ENCODE results near the gene GET3. TPM values are rescaled to one million over a fixed set of nuclear protein-coding genes. Genes with fewer than 3 reads are reported as not detected.

GET3 gene
- total and polyA plus RNA-seq, 2 of the 13 experiments (the other 11 are each of a cell fraction or from before 2014, with no cell fraction given) = 57.7 to 59.4 TPM

- TF ChIP-seq ZBTB40 (IDR thresholded peaks at IDR 0.05) (no peak), ZBTB40 (CRISPR knock-in tag; IDR thresholded peaks at IDR 0.05) (0 out of 2 replicates have a peak, but pooled peaks have one; percentile 34), ARNT2 (CRISPR knock-in tag; IDR thresholded peaks at IDR 0.05; ENCODE audit: low read depth) (no peak), POLR2A (IDR thresholded peaks at IDR 0.05; ENCODE audit: insufficient read depth in 1 of 2, low read depth in 2 of 2, low read length in 2 of 2) (peak; percentile 72 to 75), GATAD1 (CRISPR knock-in tag; IDR thresholded peaks at IDR 0.05) (peak; percentile 85), ZNF781 (CRISPR knock-in tag; IDR thresholded peaks at IDR 0.05; ENCODE audit: borderline replicate concordance, not compliant biosample characterization) (peak; percentile 15), CREB1 (IDR thresholded peaks at IDR 0.05) (no peak), CREB1 (CRISPR knock-in tag; IDR thresholded peaks at IDR 0.05) (peak; percentile 47), NAIF1 (CRISPR knock-in tag; IDR thresholded peaks at IDR 0.05; ENCODE audit: borderline replicate concordance) (0 out of 2 replicates have a peak, but pooled peaks have one; percentile 25), KMT2A (CRISPR knock-in tag; IDR thresholded peaks at IDR 0.05) (peak; percentile 64; the same call in 1 of the 2 replicates), ZNF552 (CRISPR knock-in tag; IDR thresholded peaks at IDR 0.05; ENCODE audit: borderline replicate concordance) (no peak), MYPOP (CRISPR knock-in tag; IDR thresholded peaks at IDR 0.05) (no peak; the same call in 1 of the 2 replicates), ZNF430 (CRISPR knock-in tag; IDR thresholded peaks at IDR 0.05) (peak; percentile 62; the same call in 1 of the 2 replicates), ZNF362 (CRISPR knock-in tag; IDR thresholded peaks at IDR 0.05; ENCODE audit: borderline replicate concordance) (peak; percentile 8; the same call in 1 of the 2 replicates), PAF1 (CRISPR knock-in tag; IDR thresholded peaks at IDR 0.05) (no peak), ZBTB7A (CRISPR knock-in tag; IDR thresholded peaks at IDR 0.05) (peak; percentile 23; the same call in 1 of the 2 replicates), ZNF550 (CRISPR knock-in tag; IDR thresholded peaks at IDR 0.05; ENCODE audit: borderline replicate concordance) (no peak), CCDC6 (CRISPR knock-in tag; IDR thresholded peaks at IDR 0.05) (no peak), ZNF607 (CRISPR knock-in tag; IDR thresholded peaks at IDR 0.05; ENCODE audit: borderline replicate concordance) (peak; percentile 35; the same call in 1 of the 2 replicates)
Measured at GRCh38 chr19:12723641-12724426, 13.5 kb upstream of the GET3 start, which contains the start of gene TNPO2 (continued).

All from HepG2 (cell line).